Measurements from ENCODE around the gene USP15.
A peak's percentile ranks its signal among the peaks of the same experiment; 100 is the strongest.
"Not testable (repeated sequence)": the region's sequence is repeated elsewhere in the genome, so short reads cannot be mapped to it uniquely, and the experiment has no call there.

The USP15 gene

DNA sequence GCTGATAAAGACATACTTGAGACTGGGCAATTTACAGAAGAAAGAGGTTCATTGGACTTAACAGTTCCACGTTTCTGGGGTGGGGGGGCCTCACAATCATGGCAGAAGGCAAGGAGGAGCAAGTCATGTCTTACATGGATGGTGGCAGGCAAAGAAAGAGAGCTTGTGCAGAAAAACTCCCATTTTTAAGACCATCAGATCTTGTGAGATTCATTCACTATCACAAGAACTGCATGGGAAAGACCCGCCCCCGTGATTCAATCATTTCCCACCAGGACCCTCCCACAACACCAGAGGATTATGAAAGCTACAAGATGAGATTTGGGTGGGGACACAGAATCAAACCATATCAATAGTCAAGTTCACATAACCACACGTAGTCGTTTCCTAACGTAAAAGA lies 85.5 kb downstream of the USP15 start:
- TF ChIP-seq, protein P1, sequence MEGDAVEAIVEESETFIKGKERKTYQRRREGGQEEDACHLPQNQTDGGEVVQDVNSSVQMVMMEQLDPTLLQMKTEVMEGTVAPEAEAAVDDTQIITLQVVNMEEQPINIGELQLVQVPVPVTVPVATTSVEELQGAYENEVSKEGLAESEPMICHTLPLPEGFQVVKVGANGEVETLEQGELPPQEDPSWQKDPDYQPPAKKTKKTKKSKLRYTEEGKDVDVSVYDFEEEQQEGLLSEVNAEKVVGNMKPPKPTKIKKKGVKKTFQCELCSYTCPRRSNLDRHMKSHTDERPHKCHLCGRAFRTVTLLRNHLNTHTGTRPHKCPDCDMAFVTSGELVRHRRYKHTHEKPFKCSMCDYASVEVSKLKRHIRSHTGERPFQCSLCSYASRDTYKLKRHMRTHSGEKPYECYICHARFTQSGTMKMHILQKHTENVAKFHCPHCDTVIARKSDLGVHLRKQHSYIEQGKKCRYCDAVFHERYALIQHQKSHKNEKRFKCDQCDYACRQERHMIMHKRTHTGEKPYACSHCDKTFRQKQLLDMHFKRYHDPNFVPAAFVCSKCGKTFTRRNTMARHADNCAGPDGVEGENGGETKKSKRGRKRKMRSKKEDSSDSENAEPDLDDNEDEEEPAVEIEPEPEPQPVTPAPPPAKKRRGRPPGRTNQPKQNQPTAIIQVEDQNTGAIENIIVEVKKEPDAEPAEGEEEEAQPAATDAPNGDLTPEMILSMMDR (IDR thresholded peaks at IDR 0.05; ENCODE audit: low read length, missing control alignments), result no peak
- DNase-seq (ENCODE audit: low read depth), result no peak
- H3K4me3 ChIP-seq (replicated peaks; ENCODE audit: low read depth, low read length), result no peak overlapping the region

DNA sequence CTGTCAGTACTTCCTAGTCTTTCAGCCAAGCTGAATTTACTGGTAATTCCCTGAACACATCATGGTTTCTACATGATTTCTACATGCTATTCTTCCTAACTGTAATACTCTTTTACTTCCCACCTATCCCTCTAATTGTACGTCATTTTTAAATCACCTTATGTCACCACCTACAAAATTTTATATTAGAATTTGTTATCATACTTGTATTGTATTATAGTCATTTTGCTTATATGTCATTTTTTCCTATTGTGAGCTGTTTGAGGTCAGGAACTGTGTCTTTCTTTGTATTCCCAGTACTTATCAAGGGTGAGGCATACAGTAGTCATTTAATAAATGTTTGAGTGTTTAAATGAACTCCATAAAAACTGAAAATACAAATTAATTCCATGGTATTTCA lies 86.6 kb downstream of the USP15 start:
- TF ChIP-seq, protein P1 (IDR thresholded peaks at IDR 0.05; ENCODE audit: low read length, missing control alignments), result no peak
- DNase-seq (ENCODE audit: low read depth), result no peak
- no peak overlapping the region for H3K4me3 ChIP-seq (replicated peaks; ENCODE audit: low read depth, low read length)

DNA sequence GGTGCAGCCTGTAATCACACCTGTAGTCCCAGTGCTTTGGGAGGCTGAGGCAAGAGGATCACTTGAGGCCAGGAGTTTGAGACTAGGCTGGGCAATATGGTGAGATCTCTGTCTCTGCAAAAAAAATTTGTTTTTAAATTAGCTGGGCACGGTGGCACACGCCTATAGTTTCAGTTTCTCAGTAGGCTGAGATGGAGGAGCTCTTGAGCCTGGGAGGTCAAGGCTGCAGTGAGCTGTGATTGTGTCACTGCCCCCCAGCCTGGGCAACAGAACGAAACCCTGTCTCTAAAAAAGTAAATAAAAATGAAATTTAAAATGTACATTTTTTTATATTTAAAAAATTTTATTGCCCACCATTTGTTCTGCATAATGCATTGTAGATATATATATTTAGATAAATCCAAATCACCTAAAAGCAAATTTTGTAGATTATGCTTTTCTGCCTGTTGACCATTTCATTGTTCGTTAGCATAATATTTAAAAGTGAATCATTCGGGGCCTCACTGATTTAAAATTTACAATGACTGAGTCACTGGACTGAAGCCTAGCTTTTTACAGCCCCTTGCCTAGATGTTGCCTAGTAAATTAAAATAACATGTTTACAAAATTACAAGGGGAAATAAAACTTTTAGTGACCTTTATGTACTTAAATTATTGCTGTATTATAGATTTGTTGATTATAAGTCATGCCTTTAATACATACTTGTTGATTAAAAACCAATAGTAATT lies 87.9 kb downstream of the USP15 start:
- TF ChIP-seq, protein P1 (IDR thresholded peaks at IDR 0.05; ENCODE audit: low read length, missing control alignments), result no peak
- DNase-seq (ENCODE audit: low read depth), result peak; percentile 13
- no peak overlapping the region for H3K4me3 ChIP-seq (replicated peaks; ENCODE audit: low read depth, low read length)

DNA sequence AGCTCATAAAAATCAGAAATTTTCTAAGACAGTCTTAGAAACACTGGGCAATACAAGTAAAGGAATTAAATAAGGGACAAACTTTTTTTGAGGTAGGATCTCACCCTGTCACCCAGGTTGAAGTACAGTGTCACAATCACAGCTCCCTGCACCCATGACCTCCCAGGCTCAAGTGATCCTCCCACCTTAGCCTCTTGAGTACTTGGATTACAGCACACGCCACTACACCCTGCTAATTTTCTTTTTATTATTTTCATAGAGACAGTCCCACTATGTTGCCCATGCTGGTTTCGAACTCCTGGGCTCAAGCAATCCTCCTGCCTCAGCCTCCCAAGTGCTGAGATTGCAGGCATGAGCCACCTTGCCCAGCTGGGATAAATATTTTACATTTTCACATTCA lies 90.3 kb downstream of the USP15 start:
- TF ChIP-seq, protein P1 (IDR thresholded peaks at IDR 0.05; ENCODE audit: low read length, missing control alignments), result no peak
- no peak overlapping the region for H3K4me3 ChIP-seq (replicated peaks; ENCODE audit: low read depth, low read length)
- DNase-seq (ENCODE audit: low read depth), result no peak

DNA sequence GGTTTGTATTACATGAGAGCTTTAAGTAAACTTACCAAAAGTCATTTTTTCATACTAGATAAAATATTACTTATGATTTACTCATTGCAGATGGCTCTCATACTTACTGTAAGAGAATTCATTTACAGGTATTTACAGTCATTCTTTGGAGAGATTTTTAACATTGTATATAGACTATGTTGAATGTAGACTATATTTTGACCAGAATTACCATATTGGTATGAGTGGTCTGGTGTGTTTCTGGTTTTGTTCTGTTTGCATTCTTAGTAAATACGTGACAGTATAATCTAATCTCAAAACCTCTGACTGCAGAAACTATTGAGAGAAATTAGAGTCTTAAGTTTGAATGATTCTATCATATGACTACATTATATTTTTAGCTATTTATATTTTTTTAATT lies 91.1 kb downstream of the USP15 start:
- TF ChIP-seq, protein P1 (IDR thresholded peaks at IDR 0.05; ENCODE audit: low read length, missing control alignments), result no peak
- H3K4me3 ChIP-seq (replicated peaks; ENCODE audit: low read depth, low read length), result no peak overlapping the region
- no peak for DNase-seq (ENCODE audit: low read depth)

DNA sequence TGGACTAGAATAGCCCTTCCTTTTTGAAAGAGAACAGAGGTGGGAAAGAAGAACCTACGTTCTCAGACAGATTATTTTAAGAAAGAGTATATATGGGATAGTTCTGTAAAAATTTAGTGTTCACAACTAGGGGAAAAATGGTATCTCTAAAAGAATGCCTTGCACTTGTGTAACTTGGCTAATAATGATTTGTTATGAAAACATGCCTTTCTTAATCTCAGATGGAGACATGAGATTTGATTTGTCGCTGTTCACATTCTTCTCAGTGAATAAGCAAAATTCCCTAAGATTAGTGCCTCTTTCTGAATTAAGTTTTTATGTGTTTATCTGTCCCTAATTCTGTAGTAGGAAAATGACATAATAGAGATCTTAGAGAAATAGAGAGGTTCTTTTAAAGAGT lies 100.8 kb downstream of the USP15 start:
- H3K4me3 ChIP-seq (replicated peaks; ENCODE audit: low read depth, low read length), result no peak overlapping the region
- DNase-seq (ENCODE audit: low read depth), result peak; percentile 15
- TF ChIP-seq, protein P1 (IDR thresholded peaks at IDR 0.05; ENCODE audit: low read length, missing control alignments), result no peak

DNA sequence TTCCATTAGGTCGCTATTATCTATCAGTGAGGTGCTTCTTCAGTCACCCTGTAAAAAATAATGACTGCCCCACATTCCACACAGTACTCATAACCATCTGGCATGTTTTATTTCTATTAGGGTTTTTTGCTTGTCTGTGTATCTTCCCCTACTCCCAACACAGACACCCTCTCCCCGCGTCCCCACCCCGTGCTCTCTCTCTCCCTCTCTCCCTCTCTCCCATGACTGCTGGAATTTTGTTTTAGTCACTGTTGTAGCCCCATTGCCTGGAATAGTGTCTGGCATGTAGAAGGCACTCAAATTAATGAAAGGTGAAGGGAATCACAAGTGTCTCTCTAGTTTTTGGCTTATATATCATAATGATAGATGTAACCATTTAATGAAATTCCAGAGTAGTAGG lies 103.3 kb downstream of the USP15 start:
- DNase-seq (ENCODE audit: low read depth), result no peak
- TF ChIP-seq, protein P1 (IDR thresholded peaks at IDR 0.05; ENCODE audit: low read length, missing control alignments), result no peak
- no peak overlapping the region for H3K4me3 ChIP-seq (replicated peaks; ENCODE audit: low read depth, low read length)

DNA sequence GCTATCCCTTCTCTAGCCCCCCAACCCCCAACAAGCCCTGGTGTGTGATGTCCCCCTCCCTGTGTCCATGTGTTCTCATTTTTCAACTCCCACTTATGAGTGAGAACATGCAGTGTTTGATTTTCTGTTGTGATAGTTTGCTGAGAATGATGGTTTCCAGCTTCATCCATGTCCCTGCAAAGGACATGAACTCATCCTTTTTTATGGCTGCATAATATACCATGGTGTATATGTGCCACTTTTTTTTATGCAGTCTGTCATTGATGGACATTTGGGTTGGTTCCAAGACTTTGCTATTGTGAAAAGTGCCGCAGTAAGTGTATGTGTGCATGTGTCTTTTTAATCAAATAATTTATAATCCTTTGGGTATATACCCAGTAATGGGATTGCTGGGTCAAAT lies 104.5 kb downstream of the USP15 start:
- H3K4me3 ChIP-seq (replicated peaks; ENCODE audit: low read depth, low read length); DNase-seq (ENCODE audit: low read depth): not testable (repeated sequence)

DNA sequence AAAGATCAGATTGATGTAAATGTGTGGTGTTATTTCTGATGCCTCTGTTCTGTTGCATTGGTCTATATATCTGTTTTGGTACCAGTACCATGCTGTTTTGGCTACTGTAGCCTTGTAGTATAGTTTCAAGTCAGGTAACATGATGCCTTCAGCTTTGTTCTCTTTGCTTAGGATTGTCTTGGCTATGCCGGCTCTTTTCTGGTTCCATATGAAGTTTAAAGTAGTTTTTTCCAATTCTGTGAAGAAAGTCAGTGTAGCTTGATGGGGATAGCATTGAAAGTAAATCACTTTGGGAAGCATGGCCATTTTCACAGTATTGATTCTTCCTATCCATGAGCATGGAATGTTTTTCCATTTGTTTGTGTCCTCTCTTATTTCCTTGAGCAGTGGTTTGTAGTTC lies 105.6 kb downstream of the USP15 start:
- DNase-seq (ENCODE audit: low read depth); H3K4me3 ChIP-seq (replicated peaks; ENCODE audit: low read depth, low read length): not testable (repeated sequence)

DNA sequence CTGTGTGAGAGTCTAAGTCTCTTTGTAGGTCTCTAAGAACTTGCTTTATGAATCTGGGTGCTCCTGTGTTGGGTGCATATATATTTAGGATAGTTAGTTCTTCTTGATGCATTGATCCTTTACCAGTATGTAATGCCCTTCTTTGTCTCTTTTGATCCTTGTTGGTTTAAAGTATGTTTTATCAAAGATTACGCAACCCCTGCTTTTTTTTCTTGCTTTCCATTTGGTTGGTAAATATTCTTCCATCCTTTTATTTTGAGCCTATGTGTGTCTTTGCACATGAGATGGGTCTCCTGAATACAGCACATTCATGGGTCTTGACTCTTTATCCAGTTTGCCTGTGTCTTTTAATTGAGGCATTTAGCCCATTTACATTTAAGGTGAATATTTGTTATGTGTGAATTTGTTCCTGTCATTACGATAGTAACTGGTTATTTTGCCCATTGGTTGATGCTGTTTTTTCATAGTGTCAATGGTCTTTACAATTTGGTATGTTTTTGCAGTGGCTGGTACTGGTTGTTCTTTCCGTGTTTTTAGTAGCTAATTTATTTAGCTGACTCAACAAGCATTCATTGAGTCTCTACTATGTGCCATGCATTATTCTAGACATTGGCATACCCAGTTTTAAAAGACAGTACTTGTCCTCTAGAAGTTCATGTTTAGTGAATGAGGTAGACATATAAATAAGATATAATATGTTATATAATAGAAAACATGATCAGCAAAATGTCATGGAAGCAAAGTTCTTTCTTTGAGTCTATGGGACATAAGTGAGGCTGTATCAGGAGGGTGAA lies 108.4 kb downstream of the USP15 start:
- not testable (repeated sequence) for DNase-seq (ENCODE audit: low read depth); H3K4me3 ChIP-seq (replicated peaks; ENCODE audit: low read depth, low read length)

Measured in fibroblast of pulmonary artery (primary cell).